Endothelial cell of umbilical vein (primary cell): Measurements from ENCODE around the gene RPL10A. TPM values are rescaled to one million over a fixed set of nuclear protein-coding genes. Genes with fewer than 3 reads are reported as not detected.

ENCODE experiments used
- BruUV-seq: library from RNA; stranded (reverse); fragments of 400-500 nt; replicated peaks from 2 replicates; lab custom pipeline; 2021; lab: Mats Ljungman, UMichigan
- CTCF ChIA-PET: fragments of 300-600, 350-600 bp; sonication (Branson Sonifier 250); formaldehyde crosslinking; loops from one replicate; lab custom pipeline; 2021; ENCODE audit warnings: antibody characterized with exemption, inconsistent platforms; lab: Charles Lee
- POLR2A ChIA-PET: fragments of 300-600, 350-600 bp; sonication (Branson Sonifier 250); formaldehyde crosslinking; loops from one replicate; lab custom pipeline; 2021; ENCODE audit warnings: antibody characterized with exemption, inconsistent platforms; lab: Charles Lee
- DNase-seq: peaks from one replicate; pipeline ENCODE4 v3.0.0-alpha.2; 2011; ENCODE audit warnings: low read depth, low spot score
- FAIRE-seq: peaks from 2 replicates; lab custom pipeline; 2011; peaks lifted over from hg19 to GRCh38; lab: Jason Lieb, UNC
- H2AFZ ChIP-seq: 2 replicates; pipeline ENCODE4 v1.6.0; 2012; ENCODE audit warnings: low read depth, low read length, control low read depth, inconsistent platforms
- H3K27ac ChIP-seq: 2 replicates; pipeline ENCODE4 v1.5.1; 2011; ENCODE audit warnings: low read depth, mild to moderate bottlenecking, control low read depth, low read length, moderate library complexity; ENCODE audit not compliant: insufficient read depth
- H3K27me3 ChIP-seq, 2 experiments: 2 replicates each; pipeline versions ENCODE4 v1.6.0 to v1.6.1; 2011; ENCODE audit warnings: low read length in 2 of 2, mixed read lengths in 1 of 2; ENCODE audit not compliant: control insufficient read depth in 2 of 2, insufficient read depth in 2 of 2
- H3K36me3 ChIP-seq, 2 experiments: 2 replicates in 1 of 2; 3 replicates in 1 of 2; pipeline ENCODE4 v1.5.1; 2011; ENCODE audit warnings: low read length in 2 of 2, mild to moderate bottlenecking in 1 of 2, moderate library complexity in 1 of 2; ENCODE audit not compliant: control insufficient read depth in 2 of 2, insufficient read depth in 2 of 2; ENCODE audit errors: extremely low read depth in 1 of 2
- H3K4me1 ChIP-seq: 3 replicates; pipeline ENCODE4 v1.5.1; 2011; ENCODE audit warnings: mild to moderate bottlenecking, low read length; ENCODE audit not compliant: control insufficient read depth, insufficient read depth; ENCODE audit errors: extremely low read depth
- H3K4me2 ChIP-seq: 2 replicates; pipeline ENCODE4 v1.6.1; 2011; ENCODE audit warnings: low read length, control low read depth, mixed read lengths; ENCODE audit not compliant: insufficient read depth
- H3K4me3 ChIP-seq, 3 experiments: fragments of 200-600 bp in 1 of 3; sonication (generic), shearing (Covaris generic) in 1 of 3; replicated peaks in 1 of 3; 2 replicates each; pipeline ENCODE4 v1.5.1; 2011 to 2016; ENCODE audit warnings: control low read depth in 3 of 3, low read length in 3 of 3, mild to moderate bottlenecking in 2 of 3, inconsistent platforms in 1 of 3, low read depth in 1 of 3, moderate library complexity in 1 of 3; ENCODE audit not compliant: insufficient read depth in 1 of 3
- H3K79me2 ChIP-seq: 2 replicates; pipeline ENCODE4 v1.6.0; 2012; ENCODE audit warnings: low read length, inconsistent platforms; ENCODE audit not compliant: control insufficient read depth, insufficient read depth
- H3K9ac ChIP-seq: replicated peaks from 2 replicates; pipeline ENCODE3; 2011; ENCODE audit warnings: low read length, control low read depth; ENCODE audit not compliant: insufficient read depth; ENCODE audit errors: extremely low read depth
- H3K9me1 ChIP-seq: replicated peaks from 3 replicates; pipeline ENCODE4 v1.6.0; 2011; ENCODE audit warnings: mild to moderate bottlenecking, low read length; ENCODE audit not compliant: control insufficient read depth, insufficient read depth; ENCODE audit errors: extremely low read depth
- H3K9me3 ChIP-seq: replicated peaks from 2 replicates; pipeline ENCODE4 v1.5.1; 2012; ENCODE audit warnings: low read length, inconsistent platforms; ENCODE audit not compliant: control insufficient read depth, insufficient read depth
- H4K20me1 ChIP-seq: replicated peaks from 2 replicates; pipeline ENCODE3; 2011; ENCODE audit warnings: mild to moderate bottlenecking, low read length; ENCODE audit not compliant: control insufficient read depth, insufficient read depth; ENCODE audit errors: extremely low read depth
- EZH2 ChIP-seq: IDR thresholded peaks from 2 replicates; pipeline ENCODE4 v1.6.1; 2012; ENCODE audit warnings: borderline replicate concordance, low read depth, mild to moderate bottlenecking, moderate library complexity, low read length, inconsistent platforms; ENCODE audit not compliant: severe bottlenecking
- FOS ChIP-seq: IDR thresholded peaks from 2 replicates; pipeline ENCODE4 v1.6.1; 2011; ENCODE audit warnings: mild to moderate bottlenecking, low read length, moderate library complexity, borderline replicate concordance; ENCODE audit not compliant: insufficient read depth
- GATA2 ChIP-seq: IDR thresholded peaks from 2 replicates; pipeline ENCODE4 v1.7.0; 2011; ENCODE audit warnings: low read depth, mild to moderate bottlenecking, moderate library complexity, mixed read lengths, low read length; ENCODE audit not compliant: insufficient read length, insufficient read depth
- JUN ChIP-seq: IDR thresholded peaks from 2 replicates; pipeline ENCODE4 v1.6.1; 2011; ENCODE audit warnings: borderline replicate concordance, low read depth; ENCODE audit not compliant: insufficient read length, insufficient read depth
- MYC ChIP-seq: IDR thresholded peaks from one replicate; pipeline ENCODE4 v1.6.1; 2011; ENCODE audit warnings: mild to moderate bottlenecking, low read depth, low read length
- POLR2A ChIP-seq: IDR thresholded peaks from 2 replicates; pipeline ENCODE4 v1.6.1; 2012; ENCODE audit warnings: low read depth, mild to moderate bottlenecking, control low read depth, low read length
- POLR2AphosphoS5 ChIP-seq: IDR thresholded peaks from 2 replicates; pipeline ENCODE4 v1.6.1; 2012; ENCODE audit warnings: low read depth, mild to moderate bottlenecking, control low read depth, low read length, moderate library complexity; ENCODE audit not compliant: insufficient read depth
- dilution Hi-C: fragments of 300-500 bp; cut with MboI; formaldehyde crosslinking; loops from one replicate; pipeline ENCODE4 v1.15.0; 2019; ENCODE audit warnings: low sequenced_read_pairs; ENCODE audit not compliant: extremely low pct_ligation_motif_present
- intact Hi-C: fragments of 100-400 bp; cut with micrococcal nuclease; formaldehyde crosslinking; loops from one replicate; pipeline ENCODE4 v1.10.0; 2022
- polyA plus RNA-seq, 4 experiments: library from polyadenylated mRNA; depleted of rRNA in 3 of 4; stranded (reverse) in 3 of 4; unstranded in 1 of 4; fragments of >200 nt; gene quantifications; 2 replicates each; pipeline versions ENCODE4 v1.2.1 to v1.2.3, GENCODE V29; 2011 to 2012; ENCODE audit warnings: missing spikeins in 1 of 4
- total RNA-seq: library from RNA; stranded (reverse); gene quantifications from 2 replicates; pipeline ENCODE4 v1.2.3, GENCODE V29; 2021
- TF ChIP-seq, protein P1 (sequence below): IDR thresholded peaks from 2 replicates; pipeline ENCODE4 v1.6.1; 2011; ENCODE audit not compliant: insufficient read depth, insufficient read length
- TF ChIP-seq, protein P2 (sequence below), 2 donors: IDR thresholded peaks; 1 replicate in 1 of 2; 2 replicates in 1 of 2; pipeline ENCODE4 v1.5.1; 2011; ENCODE audit warnings: low read length in 2 of 2, mild to moderate bottlenecking in 2 of 2, moderate library complexity in 2 of 2, control low read depth in 1 of 2, inconsistent platforms in 1 of 2, low read depth in 1 of 2; ENCODE audit not compliant: insufficient read depth in 1 of 2; ENCODE audit errors: extremely low read depth in 1 of 2

Gene RPL10A
- total and polyA plus RNA-seq, 2 donors (not counting 3 experiments of a cell fraction or from before 2014, with no cell fraction given) = 1,339 to 1,956 TPM

DNA sequence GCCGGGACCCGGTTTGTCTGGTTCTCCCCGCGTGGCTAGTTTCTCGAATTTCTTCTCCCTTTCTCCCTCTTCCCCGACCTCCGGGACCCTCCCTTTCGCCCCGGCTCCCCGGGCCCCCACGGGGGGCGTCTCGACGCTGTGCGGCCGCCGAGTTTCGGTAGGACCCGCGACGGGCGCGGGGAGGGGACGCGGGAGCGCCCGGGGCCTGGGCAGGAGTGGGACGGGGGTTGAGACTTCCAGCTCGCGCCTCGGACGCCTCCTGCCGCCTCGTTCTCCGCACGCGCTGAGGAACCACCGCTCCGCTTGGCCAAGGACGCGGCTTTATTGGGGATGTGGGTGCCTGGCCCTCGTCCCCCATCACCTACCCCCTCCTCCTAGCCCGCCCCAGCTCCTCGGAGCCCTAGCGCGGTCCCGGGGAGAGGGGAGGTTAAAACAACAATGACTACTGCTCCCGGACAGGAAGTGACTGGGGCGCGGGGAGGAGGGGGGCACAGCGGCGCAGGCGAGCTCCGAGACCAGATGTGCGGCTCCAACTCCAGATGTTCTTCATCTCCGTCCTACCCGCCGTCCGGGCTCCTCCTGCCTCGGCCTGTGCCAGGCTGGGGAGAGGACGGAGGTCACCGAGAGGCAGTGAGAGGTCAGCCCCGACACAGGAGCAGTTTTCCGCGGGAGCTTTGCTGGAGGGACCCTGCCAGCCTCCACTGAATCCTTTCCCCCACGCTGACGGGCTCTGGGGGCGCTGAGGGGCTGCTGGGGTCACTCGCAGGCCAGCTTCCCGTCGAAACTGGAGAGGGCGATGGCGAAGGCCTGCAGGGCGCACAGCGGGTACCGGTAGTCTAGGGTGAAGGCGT lies 29.6 kb downstream of the RPL10A start:
- Histone ChIP-seq H3K79me2 (no peaks in the 10 kb centered on the region), H3K27ac (no peak overlapping the region), H2AFZ (peak overlapping the region; percentile 50), H3K9me1 (no peaks in the 10 kb centered on the region), H3K4me1 (peaks cover 4% of the 10 kb centered on the region), H3K4me2 (peak overlapping the region; percentile 43), H3K36me3 (no peaks in the 10 kb centered on the region), H3K9me3 (no peaks in the 10 kb centered on the region), H3K9ac (peak overlapping the region; percentile 22), H3K27me3 (peaks cover 4 to 14% of the 10 kb centered on the region in 2 experiments), H3K4me3 (peak overlapping the region; percentile 26 to 53 (median 40)), H4K20me1 (no peaks in the 10 kb centered on the region)
- intact Hi-C loops (no loop called here), dilution Hi-C loops (no loop called here)
- no TSS peak for BruUV-seq
- peak; percentile 77 for FAIRE-seq
- DNase-seq = peak; percentile 46
- ChIA-PET CTCF (interaction anchor here (0.7 to 1.0 kb wide), 3 partner anchors 22 to 90 kb away, joined by 3 to 4 read pairs (median 3); no protein-coding TSS in a partner anchor), POLR2A (no interaction called here)
- TF ChIP-seq EZH2 = peak; percentile 76
- no peak for TF ChIP-seq GATA2
- no peak for TF ChIP-seq MYC
- TF ChIP-seq POLR2A = no peak
- TF ChIP-seq, protein P1, sequence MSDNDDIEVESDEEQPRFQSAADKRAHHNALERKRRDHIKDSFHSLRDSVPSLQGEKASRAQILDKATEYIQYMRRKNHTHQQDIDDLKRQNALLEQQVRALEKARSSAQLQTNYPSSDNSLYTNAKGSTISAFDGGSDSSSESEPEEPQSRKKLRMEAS = peak; percentile 45
- TF ChIP-seq FOS = peak; percentile 33
- TF ChIP-seq, protein P2, sequence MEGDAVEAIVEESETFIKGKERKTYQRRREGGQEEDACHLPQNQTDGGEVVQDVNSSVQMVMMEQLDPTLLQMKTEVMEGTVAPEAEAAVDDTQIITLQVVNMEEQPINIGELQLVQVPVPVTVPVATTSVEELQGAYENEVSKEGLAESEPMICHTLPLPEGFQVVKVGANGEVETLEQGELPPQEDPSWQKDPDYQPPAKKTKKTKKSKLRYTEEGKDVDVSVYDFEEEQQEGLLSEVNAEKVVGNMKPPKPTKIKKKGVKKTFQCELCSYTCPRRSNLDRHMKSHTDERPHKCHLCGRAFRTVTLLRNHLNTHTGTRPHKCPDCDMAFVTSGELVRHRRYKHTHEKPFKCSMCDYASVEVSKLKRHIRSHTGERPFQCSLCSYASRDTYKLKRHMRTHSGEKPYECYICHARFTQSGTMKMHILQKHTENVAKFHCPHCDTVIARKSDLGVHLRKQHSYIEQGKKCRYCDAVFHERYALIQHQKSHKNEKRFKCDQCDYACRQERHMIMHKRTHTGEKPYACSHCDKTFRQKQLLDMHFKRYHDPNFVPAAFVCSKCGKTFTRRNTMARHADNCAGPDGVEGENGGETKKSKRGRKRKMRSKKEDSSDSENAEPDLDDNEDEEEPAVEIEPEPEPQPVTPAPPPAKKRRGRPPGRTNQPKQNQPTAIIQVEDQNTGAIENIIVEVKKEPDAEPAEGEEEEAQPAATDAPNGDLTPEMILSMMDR (IDR thresholded peaks at IDR 0.05; ENCODE audit: extremely low read depth in 1 of 2, insufficient read depth in 1 of 2, low read depth in 1 of 2, low read length in 2 of 2) = no peak
- no peak for TF ChIP-seq POLR2AphosphoS5
- TF ChIP-seq JUN = no peak
